Subcutaneous adipose tissue (tissue), 4 donors: ENCODE data around the gene ZNF148. TPM values are rescaled to one million over a fixed set of nuclear protein-coding genes. Genes with fewer than 3 reads are reported as not detected.

ENCODE experiments used
- CTCF ChIP-seq: fragments of 450-650 bp; IDR thresholded peaks from one replicate; pipeline ENCODE4 v1.5.1; 2016; ENCODE audit warnings: low read depth, mild to moderate bottlenecking, control low read depth, antibody characterized with exemption, moderate library complexity
- total RNA-seq, 4 donors: library from RNA; depleted of rRNA; stranded (reverse); fragments of >200 nt; gene quantifications; one replicate each; pipeline ENCODE4 v1.1.0, GENCODE V29; 2016

ZNF148 gene
- total RNA-seq, 4 donors from 2014 or later, result 22.6 to 38.2 (median 28.6) TPM

DNA sequence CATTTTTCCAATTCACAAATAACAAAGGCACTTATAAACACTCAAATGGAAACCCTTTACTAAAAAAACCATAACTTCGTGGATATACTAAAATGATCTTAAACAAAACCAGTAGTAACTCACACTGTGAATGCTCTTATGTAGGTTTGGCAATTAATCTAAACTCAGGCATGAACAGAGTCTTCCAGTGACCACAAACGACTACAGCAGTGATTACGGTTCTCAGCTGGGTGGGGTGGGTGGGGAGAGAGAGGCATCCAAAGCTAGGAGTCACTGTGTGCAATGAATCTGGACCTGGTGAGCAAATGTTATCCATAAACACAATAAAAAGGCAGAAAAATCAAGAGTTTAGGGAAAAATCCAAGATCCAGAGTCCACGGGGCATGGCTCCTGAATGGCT lies 183.9 kb downstream of the ZNF148 start:
- TF ChIP-seq CTCF, result no peak

- no peak for TF ChIP-seq CTCF
Observed at GRCh38 chr3:125190786-125191185, 184.3 kb downstream of the ZNF148 start.

DNA sequence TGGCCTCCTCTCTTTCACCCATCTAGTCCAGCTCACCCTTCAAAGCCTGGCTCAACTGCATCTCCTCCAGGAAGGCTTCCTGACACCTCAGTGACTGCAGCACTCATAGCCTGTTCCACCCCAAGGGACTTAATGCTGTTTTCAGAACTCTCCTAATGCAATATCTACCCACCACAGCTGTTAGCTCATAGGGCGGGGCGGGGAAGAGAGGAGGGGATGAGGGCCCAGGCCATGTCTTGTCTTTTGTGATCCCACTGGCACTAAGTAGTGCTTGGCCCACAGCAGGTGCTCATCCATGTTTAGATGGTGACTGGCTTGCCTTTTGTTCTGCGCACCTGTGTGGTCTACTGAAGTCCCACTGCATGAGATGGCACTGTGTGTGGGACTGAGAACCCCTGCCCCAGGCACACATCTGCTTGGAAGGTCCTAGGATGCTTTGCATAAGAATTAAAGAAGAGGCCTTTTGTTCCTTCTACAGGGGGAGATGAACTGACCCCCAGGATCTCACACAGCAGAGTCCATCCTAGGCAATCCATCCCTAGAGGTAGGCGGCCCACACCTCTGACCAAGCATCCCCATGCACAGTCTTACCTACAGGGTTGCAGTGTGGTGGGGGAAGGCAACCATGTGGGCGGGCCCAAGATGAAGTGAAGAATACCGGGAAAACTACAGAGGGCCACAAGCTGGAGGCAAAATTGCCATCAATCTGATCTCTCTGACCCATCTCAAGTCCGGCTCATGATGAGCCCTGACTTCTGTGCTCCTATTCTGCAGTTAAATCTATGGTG lies 185.6 kb downstream of the ZNF148 start:
- TF ChIP-seq CTCF, result no peak

GRCh38 chr3:125188955-125189354 lies 186.2 kb downstream of the ZNF148 start:
- TF ChIP-seq CTCF, result no peak

GRCh38 chr3:125187599-125187910 lies 187.6 kb downstream of the ZNF148 start:
- TF ChIP-seq CTCF, result no peak

DNA sequence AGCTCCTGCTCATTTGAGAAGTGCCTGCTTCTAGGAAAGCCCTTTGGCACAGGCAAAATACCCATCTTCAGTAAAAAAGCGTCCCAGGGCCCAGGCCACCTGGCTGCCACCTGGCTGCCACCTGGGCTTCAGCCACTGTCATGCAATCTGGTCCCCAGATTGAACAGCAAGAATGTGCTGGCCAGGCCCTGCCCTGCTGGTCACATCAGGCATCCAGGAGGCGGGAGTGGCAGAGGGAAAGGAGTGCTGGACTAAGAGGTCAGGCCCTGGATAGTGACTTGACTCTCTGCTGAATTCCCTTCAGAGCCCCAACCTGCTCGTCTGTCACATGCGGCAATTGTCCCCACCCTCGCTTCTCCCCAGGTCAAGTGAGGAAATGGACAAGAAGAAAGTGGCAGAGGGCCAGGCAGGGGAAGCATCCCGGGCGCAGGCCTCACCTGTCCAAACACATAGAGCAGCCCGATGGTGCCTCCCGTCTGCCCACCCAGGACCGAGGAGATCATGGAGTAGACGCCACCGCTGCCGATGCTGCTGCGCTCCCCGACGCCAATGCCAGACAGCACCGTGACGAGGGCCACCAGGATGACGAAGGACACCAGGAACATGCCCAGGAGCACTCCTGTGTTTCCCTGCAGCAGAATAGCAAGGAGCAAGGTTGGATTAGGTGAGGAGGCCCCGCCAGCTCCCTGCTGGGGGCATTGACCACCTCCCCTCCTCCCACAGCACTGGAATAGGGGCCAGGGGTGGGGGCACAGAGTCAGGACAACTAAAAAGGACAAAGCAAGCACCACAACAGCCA lies 188.1 kb downstream of the ZNF148 start:
- no peak for TF ChIP-seq CTCF

DNA sequence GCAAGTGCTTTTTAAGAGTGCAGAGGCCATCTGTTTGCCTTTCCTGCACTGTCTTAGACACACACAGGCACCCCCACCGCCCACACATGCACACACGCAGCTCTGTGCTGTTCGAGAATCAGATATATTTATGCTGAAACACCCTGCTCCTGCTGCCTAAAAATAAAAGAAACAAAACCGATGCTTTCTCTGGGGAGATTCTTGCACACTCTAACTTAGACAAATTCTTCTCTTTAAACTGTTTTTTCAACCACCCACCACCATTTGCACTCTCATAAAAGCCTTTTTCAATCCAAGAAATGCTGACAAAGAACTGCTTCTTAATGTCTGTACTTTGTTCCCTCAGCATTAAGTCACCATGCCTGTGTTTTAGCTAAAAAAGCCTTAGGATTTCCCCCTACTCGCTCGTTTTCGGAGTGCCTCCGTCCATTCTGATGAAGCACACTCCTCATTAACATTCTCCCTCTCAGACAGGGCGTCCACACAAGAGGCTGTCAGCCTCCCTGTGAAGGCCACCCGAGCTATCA lies 188.8 kb downstream of the ZNF148 start:
- no peak for TF ChIP-seq CTCF
